ENCODE data around the gene FERMT1.
"Not testable (repeated sequence)": the region's sequence is repeated elsewhere in the genome, so short reads cannot be mapped to it uniquely, and the experiment has no call there.

FERMT1 gene

GRCh38 chr20:6039766-6040165 lies 83.1 kb downstream of the FERMT1 start:
- DNase-seq (ENCODE audit: low spot score): no peak

DNA sequence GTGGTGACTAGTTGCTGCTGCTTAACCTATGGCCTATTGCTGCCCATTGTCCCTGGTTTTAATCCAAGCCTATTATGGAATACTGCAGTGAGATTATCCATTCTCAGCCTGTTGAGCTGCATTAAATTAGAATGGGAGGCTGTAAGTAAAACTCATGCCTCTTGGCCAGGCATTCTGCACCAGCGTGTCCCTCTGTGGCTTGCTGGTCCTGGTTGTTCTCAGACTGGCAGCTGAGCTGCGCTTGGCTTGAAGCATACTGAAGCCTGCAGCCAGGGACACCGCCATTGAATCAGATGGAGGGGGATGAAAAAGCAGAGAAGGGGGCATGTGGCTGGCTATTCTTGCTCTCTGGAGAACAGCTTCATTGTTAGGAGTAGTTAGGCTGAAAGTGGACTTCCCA lies 84.6 kb downstream of the FERMT1 start:
- peak; percentile 14 for DNase-seq (ENCODE audit: low spot score)

- no peak for DNase-seq (ENCODE audit: low spot score)
Observed at GRCh38 chr20:6037082-6037481, 85.7 kb downstream of the FERMT1 start.

GRCh38 chr20:6036213-6036612 lies 86.6 kb downstream of the FERMT1 start:
- no peak for DNase-seq (ENCODE audit: low spot score)

GRCh38 chr20:6034134-6034969 lies 88.5 kb downstream of the FERMT1 start:
- no peak for DNase-seq (ENCODE audit: low spot score)

DNA sequence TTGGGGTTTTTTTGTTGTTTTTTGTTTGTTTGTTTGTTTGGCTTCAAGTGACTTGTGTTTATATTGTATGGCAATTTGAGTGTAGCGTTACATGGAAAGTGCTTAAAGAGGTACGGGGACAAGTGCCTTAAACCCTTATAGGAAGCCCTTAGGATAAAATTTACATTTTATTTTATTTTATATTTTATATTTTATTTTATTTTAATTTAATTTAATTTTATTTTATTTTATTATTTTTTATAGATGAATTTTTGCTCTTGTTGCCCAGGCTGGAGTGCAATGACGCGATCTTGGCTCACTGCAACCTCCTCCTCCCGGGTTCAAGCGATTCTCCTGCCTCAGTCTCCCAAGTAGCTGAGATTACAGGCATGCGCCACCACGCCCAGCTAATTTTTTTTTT lies 89.9 kb downstream of the FERMT1 start:
- not testable (repeated sequence) for DNase-seq (ENCODE audit: low spot score)

DNA sequence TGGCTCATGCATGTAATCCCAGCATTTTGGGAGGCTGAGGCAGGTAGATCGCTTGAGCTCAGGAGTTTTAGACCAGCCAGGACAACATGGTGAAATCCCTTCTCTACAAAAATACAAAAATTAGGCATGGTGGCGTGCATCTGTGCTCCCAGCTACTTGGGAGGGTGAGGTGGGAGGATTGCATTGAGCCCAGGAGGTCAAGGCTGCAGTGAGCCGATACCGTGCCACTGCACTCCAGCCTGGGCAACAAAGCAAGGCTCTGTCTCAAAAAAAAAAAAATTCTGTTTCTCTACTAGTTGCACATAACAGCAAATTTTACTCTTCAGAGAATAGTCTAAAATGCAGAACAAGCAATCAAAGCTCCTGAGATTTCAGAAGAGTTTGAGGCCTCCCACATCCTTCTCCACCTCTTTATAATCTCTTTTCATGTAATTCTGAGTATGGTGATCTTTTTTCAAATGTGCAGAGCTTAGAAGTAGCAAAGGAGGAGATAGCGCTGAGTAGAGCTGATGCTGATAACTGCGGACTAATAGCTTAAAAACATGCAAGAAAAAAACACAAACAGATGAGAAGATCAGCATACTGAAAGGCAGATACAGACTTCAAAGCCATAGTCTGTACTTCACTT lies 92.3 kb downstream of the FERMT1 start:
- no peak for DNase-seq (ENCODE audit: low spot score)

DNA sequence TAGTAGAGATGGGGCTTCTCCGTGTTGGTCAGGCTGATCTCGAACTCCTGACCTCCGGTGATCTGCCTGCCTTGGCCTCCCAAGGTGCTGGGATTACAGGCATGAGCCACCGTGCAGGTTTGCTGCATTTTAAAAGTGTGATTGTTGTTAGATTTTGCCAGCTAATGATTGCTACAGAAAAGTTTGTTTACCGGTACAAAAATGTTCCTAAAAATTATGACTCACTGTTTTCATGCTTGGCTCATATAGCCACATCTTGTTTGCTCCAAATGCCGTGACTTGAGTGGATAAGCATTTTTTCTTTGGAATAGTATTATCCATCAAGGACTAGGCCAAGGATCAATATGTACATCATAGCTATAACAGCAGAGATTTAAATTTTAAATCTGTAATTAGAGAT lies 93.3 kb downstream of the FERMT1 start:
- DNase-seq (ENCODE audit: low spot score): no peak

- no peak for DNase-seq (ENCODE audit: low spot score)
Observed at GRCh38 chr20:6028818-6029217, 94.0 kb downstream of the FERMT1 start.

- DNase-seq (ENCODE audit: low spot score): no peak
Observed at GRCh38 chr20:6026051-6026450, 96.8 kb downstream of the FERMT1 start.

All from iPS-NIHi11 (cell line).